SK-N-SH (cell line): ENCODE measurements around the gene COL15A1.

ENCODE experiments used
- CTCF ChIP-seq: fragments of 200-600 bp; sonication (generic); IDR thresholded peaks from 2 replicates; pipeline ENCODE4 v1.6.1; 2017; ENCODE audit warnings: antibody characterized with exemption, mild to moderate bottlenecking, moderate library complexity
- ELF1 ChIP-seq: IDR thresholded peaks from 2 replicates; pipeline ENCODE4 v1.4.0; 2012
- PBX3 ChIP-seq: IDR thresholded peaks from 2 replicates; pipeline ENCODE4; 2012
- SMC3 ChIP-seq: IDR thresholded peaks from 2 replicates; pipeline ENCODE4 v1.6.1; 2012; ENCODE audit warnings: low read depth, low read length, improper control_type of control experiment
- TAF1 ChIP-seq: IDR thresholded peaks from 2 replicates; pipeline ENCODE4 v1.6.1; 2012; ENCODE audit warnings: low read depth, mild to moderate bottlenecking, low read length, moderate library complexity, borderline replicate concordance

GRCh38 chr9:99023231-99023630 is 79.5 kb downstream of the COL15A1 start:
- TF ChIP-seq CTCF: no peak
- no peak for TF ChIP-seq SMC3
- no peak for TF ChIP-seq PBX3
- no peak for TF ChIP-seq ELF1
- no peak for TF ChIP-seq TAF1
